Cardiac fibroblast (primary cell): ENCODE data around the gene CYP4Z1.
A peak's percentile ranks its signal among the peaks of the same experiment; 100 is the strongest.

Experiments
- DNase-seq, 2 donors: peaks; one replicate each; pipeline versions ENCODE4 v3.0.0 to v3.0.0-alpha.2; 2010; ENCODE audit warnings: low read depth in 2 of 2
- H3K4me3 ChIP-seq, 2 donors: replicated peaks in 1 of 2; 1 replicate in 1 of 2; 2 replicates in 1 of 2; pipeline ENCODE4 v1.5.1; 2011; ENCODE audit warnings: low read depth in 2 of 2, low read length in 2 of 2, mild to moderate bottlenecking in 2 of 2, moderate library complexity in 1 of 2
- CTCF ChIP-seq: IDR thresholded peaks from one replicate; pipeline ENCODE4 v1.5.1; 2011; ENCODE audit warnings: low read depth, mild to moderate bottlenecking, low read length, inconsistent platforms

The CYP4Z1 gene

GRCh38 chr1:47067097-47067594, at the start of gene CYP4Z1:
Gene CYP4Z1, plus strand, starts transcription at chr1:47067231. Its CDS starts 260 bp downstream, at chr1:47067491.
- no peak for TF ChIP-seq CTCF
- no peak for DNase-seq
- H3K4me3 ChIP-seq: no peak within 1 kb of the TSS

GRCh38 chr1:47021070-47021469, 46.0 kb upstream of the CYP4Z1 start:
- peak in 1 of 2 donors; percentile 50 for DNase-seq
- no peak for TF ChIP-seq CTCF
- H3K4me3 ChIP-seq: no peak overlapping the region

GRCh38 chr1:47023268-47024140, 43.5 kb upstream of the CYP4Z1 start, which contains the start of gene CYP4X1:
Gene CYP4X1, plus strand, starts transcription at chr1:47023669. Its CDS starts 149 bp downstream, at chr1:47023818.
- peak within 1 kb of the TSS; percentile 24 to 55 for H3K4me3 ChIP-seq
- no peak for TF ChIP-seq CTCF
- peak; percentile 23 to 58 for DNase-seq

GRCh38 chr1:47024141-47024801, 42.8 kb upstream of the CYP4Z1 start:
- peak overlapping the region in 1 of 2 donors; percentile 55 for H3K4me3 ChIP-seq
- DNase-seq: peak in 1 of 2 donors; percentile 62
- TF ChIP-seq CTCF: no peak

GRCh38 chr1:47030170-47030805, 36.7 kb upstream of the CYP4Z1 start:
- peak; percentile 33 to 56 for DNase-seq
- TF ChIP-seq CTCF: no peak
- no peak overlapping the region for H3K4me3 ChIP-seq

- no peak for TF ChIP-seq CTCF
- no peak overlapping the region for H3K4me3 ChIP-seq
- peak; percentile 78 to 93 for DNase-seq
Measured at GRCh38 chr1:47031059-47031458, 36.0 kb upstream of the CYP4Z1 start.
